CD4-positive, alpha-beta T cell treated with Interleukin-17A for 4 hours (primary cell): ENCODE measurements around the gene PLEKHH1.

Source experiments
- DNase-seq: peaks from one replicate; pipeline ENCODE4 v3.0.0-alpha.2; 2020; ENCODE audit warnings: mixed read lengths

Gene PLEKHH1

DNA sequence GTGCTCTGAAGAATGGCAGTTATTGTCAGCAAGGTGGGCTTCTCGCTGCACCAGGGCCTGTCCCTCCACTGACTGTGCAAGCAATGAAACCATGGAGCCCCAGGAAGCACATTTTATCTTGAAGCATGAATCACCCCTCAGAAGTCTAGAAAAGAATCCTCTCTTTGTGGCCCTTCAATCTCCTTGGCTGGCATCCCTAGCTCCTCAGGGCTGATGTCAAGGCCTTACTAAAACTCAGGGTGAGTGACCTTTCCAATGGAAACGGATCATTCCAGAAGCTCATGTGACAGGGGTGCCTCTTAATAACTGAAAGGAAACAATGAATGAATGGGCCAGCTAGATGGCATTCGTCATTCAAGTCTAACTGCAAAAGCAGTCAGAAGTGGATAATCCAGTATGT is 22.3 kb upstream of the PLEKHH1 start:
- DNase-seq: no peak

DNA sequence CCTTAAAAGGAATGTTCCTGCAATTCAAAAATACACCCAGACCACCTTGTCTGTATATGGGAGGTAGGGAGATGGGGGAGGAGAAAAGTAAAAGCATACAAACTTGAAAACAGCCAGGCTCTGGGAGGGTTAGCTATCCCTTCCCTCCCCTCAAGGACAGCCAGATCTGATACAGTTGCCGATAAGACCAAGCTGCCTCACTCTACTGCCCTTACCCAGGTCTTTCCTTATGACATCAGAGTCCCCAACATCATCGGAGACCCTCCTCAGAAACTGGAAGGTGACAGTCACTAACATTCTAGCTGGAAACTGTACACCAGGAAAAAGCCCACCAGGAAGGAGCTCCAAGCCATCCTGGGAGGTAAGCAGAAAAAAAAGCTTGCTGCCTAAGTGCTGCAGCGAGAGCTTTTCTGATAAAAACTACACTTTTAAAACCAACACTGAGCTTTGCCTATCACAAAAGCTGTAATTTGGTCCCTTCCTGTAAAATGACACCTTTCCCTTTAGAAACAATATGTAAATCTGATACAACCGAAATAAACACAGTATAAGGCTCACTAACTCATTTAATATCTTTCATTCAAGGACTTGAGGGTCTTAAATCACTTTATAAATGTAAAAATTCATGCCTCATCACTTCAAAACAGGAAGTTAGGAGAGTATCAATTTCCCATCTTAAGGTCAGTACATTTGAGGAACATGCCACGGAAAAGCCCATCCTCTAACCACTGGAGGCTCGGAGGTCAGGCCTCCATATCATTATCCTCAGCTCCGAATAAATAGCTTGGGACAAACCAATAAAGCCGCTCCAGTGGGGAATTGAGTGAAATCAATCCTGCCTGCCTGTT is 20.4 kb upstream of the PLEKHH1 start:
- DNase-seq: no peak

DNA sequence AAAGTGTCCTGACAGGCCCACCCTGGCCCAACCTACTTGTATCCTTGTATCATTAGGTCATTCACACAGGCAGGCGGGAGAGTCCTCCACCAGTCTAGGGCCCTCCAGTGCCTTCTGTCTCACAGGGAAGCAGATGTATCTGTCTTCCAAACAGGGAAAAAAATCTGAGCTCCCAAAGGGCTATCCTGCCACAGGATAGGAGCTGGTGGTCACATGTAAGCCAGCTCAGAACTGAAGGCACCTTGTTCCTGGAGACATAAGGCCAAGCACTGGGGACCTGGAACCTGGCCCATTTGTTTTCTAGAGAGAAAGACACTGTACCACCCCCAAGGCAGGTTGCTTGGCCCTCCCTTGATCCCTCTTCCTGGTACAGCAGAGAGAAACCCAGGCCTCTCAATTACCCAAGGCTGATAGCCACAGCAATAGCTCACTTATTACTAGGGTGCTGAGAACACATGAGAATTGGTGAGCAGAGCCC is 19.4 kb upstream of the PLEKHH1 start:
- DNase-seq: peak; percentile 9

DNA sequence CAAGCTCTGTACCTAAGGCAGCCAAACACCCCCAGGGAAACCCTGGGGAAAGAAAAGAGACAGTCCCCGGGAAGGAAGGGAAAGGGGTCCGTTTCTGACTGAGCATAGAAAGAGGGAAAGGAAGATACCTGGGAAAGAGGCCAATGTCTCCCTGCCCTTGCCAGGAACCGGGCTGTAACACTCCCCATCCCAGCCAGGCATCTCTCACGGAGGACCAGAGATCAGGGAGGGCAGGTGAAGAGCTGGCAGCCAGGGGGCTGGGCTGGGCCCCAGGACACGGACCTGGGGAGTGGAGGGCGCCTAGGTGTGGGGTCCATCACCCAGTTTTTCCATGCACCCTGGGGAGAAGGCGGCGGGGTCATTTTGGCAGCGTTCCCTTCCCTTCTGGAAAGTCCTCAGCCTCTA is 18.9 kb upstream of the PLEKHH1 start:
- no peak for DNase-seq

DNA sequence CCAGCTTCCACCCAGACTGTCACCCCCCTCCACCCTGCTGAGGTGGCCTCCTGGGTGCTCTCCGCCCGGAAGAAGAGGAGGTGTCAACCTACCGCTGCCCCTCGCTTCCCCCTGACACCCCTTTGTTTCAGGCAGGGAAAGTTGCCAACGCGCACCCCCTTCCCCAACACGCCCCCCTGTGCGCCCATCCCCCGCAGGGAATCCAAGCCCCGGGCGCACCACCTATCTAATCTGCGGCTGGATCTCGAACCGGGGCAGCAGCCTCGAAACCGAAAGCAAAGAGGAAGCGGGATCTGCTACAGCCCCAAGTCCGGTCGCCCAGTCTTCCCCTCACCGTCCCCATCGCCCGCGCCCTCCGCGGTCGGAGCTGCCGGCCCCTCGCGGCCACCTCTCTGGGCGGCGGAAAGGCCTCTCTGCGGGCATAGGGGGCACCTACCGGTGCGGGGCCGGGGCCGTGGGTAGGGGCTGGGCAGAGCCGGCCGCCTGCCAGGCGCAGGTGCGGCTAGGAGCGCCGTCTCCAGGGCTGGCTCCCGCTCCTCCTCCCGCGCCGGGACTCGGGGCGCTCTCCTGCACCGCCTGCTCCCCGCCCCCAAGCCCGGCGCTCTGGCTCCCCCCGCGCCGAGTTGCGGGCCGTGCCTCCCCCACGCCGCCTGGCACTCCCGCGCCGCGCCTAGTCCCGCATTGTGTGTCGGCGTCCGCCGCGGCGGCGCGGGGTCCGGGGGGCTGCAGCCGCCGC is 18.3 kb upstream of the PLEKHH1 start:
- DNase-seq: peak; percentile 47

DNA sequence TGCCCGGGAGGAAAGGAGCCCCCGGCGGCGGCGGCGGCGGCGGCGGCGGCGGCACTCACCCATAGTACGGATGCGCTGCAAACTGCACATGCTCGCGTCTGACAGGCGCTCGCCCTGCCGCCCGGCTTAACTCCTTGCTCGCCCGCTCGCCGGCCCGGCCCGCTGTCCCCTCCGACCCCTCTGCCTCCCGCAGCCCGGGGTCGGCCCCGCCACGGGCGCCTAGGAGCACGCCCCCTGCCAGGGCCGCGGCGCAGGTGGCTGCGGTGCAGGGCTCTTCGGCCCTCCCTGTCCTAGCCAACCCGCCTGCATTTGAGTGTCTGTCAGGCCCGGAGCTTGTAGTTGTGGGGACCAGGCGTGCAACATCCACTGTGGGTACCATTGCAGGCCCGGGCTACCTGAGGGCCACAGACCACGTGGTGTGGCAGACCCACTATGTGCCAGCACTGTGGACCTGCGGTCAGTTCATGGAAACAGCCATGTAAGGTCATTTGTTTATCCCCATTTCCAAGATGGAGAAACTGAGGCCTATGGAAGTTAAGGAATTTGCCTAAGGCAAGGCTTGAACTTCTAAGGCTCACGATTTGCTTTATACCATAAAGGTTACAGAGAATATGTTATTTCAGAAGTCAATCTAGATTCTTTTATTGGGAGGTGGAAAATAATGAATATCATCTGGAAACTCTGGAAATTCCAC is 17.6 kb upstream of the PLEKHH1 start:
- DNase-seq: peak; percentile 65

DNA sequence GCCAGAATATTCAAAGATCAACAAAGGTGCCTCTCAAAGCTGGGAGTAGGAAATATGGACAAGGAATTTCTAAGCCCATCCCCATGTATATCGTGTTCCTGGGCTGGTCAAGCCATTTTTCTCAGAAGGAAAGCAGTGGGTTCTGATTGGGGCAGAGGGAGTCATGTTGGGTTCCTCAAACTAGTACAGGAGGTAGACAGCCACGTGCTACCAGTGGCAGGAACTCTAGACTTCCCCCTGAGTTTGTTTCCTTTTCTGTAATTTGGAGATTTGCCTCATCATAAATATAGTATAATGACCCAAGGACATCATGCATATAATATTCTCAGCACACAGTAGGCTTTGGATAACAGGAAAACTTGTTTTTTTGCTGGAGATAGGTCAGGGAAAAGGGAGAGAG is 16.4 kb upstream of the PLEKHH1 start:
- DNase-seq: no peak

DNA sequence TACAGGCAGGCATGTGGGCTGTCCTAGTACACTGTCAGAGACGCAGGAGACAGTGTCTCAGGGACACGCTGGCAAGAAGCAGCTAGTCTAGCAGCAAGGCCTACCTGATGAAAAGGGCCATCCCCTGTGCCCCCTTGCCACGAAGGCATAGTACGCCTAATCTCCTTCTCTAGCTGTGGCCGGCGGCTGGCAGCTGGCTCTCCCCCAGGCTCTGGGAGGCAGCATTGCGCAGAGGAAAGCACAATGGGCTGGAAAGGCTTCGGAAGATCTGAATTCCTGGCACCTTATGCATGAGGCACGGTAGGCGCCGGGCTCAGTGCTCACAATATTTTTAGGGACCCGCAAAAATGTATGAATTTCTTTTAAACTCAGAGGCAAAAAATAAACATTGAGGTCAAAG is 16.0 kb upstream of the PLEKHH1 start:
- no peak for DNase-seq

DNA sequence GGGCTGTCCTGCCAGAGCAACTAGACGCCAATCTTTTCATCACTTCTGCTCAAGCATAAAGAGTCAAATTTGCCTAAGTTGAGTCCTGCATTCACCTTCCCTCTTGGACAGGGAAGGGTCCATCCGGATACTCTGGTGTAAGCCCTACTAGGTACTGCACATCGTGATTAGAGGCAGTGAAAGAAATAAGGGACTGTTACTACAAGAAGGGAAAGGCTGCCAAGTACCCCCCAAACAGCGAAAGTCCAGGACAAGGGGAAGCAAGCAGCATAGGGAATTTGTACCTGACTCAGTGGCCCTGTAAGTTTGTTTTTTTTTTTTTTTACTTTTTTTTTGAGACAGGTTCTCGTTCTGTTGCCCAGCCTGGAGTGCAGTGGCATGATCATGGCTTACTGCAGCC is 13.7 kb upstream of the PLEKHH1 start:
- no peak for DNase-seq

DNA sequence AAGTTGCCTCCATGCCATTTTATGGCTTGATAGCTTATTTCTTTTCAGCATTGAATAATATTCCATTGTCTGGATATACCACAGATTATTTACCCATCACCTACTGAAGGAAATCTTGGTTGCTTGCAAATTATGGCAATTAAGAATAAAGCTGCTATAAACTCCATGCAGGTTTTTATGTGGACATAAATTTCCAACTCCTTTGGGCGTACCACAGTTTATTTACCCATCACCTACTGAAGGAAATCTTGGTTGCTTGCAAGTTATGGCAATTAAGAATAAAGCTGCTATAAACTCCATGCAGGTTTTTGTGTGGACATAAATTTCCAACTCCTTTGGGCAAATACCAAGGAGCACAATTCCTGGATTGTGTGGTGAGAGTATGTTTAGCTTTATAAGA is 12.6 kb upstream of the PLEKHH1 start:
- DNase-seq: no peak

DNA sequence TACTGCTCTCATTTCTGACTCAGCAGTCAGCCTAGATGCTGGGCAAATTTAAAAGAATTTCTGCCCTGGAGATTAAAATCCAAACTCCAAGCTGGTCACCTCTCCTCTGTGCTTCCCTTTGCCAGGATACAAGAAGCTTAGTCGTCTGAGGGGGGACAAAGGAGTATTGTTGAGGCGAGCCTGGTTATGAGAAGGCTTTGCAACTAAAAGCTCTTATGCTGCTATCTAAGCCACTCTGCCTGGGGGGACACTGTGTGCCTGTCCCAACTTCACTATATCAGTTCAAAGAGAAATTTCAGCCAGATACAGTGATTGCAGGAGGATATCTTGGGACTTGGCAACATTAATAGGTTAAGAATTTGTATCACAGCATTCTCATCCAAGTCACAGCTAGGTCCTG is 10.8 kb upstream of the PLEKHH1 start:
- DNase-seq: no peak

DNA sequence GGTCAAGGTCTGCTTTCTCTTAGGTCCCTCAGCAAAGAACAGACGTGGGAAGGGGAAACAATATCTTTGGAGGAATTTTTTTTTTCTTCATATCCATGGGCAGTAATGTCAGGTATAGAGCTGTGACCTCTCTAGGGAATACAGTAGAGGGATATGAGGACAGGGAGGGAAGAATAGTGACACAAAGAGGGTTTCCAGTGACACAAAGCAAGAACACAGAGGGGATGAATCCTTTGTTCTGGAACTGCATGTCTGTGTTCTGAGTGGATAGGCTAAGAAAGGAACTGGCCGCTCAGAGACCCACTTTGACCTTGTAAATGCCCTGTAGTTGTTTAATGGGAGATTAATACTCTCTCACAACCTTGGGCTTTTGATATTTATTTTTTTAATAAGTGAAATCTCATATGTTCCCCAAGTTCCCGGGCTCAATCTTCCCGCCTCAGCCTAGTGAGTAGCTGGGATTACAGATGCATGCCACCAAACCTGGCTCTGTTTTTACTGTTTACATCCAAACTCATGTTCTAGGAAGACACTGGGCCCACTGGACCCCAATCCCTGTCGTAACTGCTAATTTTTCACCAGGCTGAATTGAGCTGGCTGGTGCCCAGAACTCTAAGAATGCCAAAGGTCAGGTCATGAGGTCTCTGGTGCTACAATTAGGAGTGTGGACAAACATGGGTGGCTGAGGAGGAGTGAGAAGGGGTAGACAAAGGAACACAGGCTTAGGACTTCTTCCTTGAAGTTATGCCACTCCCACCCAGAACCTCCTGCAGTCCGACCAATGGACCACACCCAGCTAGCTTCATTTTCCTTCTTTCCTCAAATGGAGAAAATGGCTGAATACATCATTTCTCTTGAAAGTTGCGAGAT is 9.1 kb upstream of the PLEKHH1 start:
- DNase-seq: no peak

DNA sequence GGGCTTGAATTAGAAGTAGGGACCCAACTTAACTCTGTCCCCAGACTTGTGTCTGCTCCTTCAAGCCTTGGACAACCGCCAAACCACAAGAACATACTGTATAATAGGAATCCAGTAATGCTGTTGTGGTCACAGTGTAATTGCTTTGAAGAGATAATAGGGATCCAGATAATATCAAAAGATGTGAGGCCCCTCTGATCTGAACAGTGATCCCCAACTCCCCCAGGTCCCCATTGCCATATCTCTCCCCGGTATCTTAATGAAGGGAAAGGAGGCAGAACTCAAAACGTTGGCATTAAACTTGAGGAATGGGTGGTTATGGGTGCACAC is 8.5 kb upstream of the PLEKHH1 start:
- DNase-seq: no peak

DNA sequence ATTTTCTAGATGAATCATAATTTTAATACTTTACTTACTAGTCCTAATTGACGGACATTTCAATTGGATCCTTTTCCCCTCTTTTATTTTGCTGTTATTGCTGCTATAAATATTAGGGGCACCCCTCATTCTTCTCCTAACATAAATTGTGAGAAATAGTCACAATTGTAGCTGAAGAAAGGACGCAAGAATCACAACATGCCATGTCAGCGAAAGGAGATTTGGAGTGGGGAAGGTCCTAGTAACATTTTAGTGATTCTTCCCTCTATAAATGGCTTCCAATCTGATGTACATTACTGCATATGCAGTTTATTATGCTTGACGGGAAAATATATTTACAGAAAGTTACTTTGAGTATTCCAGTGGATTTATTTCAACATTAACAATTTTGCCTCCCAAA is 7.7 kb upstream of the PLEKHH1 start:
- no peak for DNase-seq

DNA sequence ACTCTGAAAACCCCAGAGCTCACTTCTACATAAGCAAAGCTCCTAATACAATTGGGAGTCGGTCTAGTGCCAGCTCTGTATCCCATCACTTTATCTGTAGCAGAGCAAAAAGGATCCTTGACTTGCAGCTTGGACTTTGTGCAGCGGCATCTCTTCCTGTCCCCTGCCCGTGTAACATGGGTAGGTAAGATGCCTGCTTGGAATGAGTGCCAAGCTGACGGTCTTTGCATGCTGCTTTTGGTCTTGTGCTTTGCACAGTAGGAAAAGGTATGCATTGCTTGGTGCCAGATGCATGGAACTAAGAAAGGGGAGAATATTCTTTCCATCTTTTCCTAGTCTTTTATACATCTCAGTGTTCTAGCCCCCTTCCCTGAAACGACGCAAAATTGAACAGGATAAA is 6.9 kb upstream of the PLEKHH1 start:
- no peak for DNase-seq

DNA sequence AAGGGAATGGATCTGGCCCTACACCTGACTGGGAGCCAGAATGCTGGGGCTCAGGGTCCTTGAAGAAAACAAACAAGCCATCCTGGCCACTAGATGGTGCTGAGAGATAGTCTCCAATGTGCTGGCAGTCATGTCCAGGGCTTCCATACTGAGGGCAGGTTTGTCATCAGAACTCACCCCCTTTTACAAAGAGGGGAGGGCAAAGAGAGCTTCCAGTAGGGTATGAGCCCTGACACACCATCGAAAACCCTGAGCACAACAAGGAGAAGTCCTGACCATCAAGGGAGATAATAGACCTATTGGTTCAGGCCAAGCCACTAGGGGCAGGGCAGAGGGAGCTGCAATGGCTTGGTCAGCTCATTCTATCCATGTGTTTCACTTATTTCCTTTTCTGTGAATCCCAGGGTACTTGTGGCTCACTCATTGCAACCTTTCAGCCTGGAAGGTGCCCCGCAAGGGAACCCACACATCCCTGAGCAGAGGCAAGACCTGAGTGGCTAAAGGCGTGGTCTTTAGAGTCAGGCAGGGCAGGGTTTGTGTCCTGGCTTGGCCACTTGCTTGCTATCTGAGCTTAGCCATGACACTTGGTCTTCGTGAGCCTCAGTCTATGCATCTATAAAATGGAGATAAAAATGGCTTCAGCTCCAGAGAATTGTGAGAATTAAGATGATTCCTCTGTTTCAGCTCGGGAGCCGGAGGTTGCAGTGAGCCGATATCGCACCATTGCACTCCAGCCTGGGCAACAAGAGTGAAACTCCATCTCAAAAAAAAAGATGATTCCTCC is 6.2 kb upstream of the PLEKHH1 start:
- peak; percentile 60 for DNase-seq

DNA sequence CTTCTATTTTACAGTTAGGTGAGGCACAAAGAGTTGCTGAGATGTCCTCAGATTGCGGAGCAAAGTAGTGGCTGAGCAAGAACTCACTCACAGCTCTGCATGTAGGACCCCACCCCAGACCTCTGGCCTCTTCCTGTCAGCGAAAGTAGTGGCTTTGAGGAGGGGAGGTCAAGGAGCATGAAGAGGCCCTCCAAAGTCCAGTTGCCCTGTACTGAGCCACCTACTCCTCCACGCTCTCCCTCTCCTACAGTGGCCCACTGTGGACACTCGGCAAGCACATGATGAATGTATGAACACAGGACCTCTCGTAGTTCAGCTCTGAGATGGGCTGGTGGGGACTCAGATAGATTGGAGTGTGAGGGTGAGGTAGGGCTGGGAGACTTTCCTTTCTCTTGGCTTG is 5.3 kb upstream of the PLEKHH1 start:
- DNase-seq: no peak

DNA sequence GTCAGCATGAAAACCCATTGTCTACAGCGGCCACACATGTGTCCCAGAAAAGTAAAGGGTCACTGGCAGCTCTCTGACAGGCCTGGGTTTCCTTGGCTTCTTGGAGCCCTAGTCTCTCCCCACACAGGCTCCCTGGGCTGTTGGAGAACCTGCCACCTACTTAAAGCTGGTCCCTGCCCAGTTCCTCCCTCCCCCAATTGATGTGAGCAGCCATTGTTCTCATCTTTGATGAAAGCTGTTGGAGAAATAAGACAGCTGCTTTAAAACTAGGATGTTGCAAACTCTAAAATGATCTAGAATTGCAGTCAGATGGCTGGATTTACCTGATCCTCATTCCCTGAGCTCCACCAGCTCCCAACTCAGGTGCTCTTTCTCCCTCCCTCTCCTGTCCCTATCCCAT is 4.8 kb upstream of the PLEKHH1 start:
- no peak for DNase-seq

DNA sequence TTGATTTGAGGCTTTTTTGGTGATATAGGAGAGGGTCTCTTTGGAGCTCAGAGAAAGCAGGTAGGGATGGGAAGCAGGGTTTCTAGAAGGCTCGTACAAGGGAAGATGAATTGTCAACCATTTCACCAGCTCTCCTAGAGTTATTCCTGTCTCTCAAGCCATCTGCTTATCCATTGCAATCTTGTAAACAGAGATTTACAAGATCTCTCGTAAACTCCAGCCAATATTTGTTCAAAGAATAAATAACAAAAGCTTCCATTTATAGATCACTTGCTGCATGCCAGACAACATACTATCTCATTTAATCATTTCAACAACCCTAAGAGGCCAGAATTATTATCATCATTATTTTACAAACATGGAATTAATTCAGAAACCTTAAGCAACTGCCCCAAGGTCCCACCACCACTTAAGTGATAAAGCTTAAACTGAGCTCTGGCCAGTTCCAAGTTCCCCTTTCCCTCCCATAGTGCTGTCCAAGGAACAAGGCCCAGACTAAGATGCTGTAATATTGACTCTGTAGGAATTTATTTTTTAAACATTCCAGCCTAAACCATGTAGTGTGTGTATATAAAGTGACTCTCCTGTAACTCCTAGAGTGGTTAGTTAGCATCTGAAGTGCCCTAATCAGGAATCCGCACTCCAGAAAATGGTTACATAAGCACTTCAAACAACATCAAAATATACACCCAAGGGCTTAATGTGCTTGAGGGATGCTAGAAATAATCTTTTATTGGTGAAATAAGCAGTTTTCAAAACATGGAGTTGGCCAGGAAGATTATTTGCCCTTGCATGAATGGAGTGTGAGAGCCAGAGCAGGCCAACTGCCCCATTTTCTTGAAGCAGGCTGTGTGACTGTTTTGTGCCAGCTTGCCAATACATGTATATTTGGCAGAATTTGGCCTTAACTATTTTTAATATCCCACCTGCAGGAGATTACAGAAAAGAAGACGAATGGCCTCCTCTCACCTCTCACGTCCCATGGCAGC is 2.8 kb upstream of the PLEKHH1 start:
- DNase-seq: no peak

DNA sequence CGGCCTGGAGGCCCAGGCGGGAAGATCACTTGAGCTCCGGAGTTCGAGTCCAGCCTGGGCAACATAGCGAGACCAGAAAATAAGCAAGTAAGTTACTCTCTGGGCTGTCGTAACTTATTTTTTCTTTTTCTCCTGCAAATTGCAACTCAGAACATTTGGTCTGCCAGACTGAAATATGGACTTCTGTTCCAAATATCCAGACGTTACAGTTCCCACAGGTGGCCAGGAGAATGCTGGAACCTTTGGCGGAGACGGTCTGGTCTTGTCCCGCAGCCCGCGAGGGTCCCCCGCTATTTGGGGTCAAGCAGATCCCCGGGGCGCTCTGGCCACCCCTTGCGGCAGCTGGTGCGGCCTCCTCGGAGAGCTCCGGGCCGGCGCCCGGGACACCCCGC is 488 bp upstream of the PLEKHH1 start:
- no peak for DNase-seq

DNA sequence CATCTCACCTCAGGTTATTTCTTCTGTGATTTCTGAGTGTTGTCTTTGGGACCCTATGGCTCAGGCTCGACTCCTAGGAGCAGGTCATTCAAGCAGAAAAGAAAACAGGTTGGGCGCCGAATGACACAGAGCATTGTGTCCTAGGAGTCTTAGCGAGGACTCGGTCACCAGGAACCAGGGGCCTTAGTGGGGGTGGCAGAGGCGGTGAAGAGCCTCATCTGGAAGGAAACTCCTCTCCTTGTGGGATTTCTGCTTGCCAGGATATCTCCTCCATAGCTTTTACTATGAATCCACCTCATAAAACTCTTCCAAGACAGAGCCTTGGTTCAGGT is 630 bp downstream of the PLEKHH1 start:
- DNase-seq: no peak
